WTC11 (cell line): ENCODE results near the gene KCNJ13. TPM values are rescaled to one million over a fixed set of nuclear protein-coding genes. Genes with fewer than 3 reads are reported as not detected.
A peak's percentile ranks its signal among the peaks of the same experiment; 100 is the strongest.

Source experiments
- ATAC-seq: fragments of 200-7000 bp; cut with Tn5 transposase; 2 replicates; pipeline ENCODE4 v1.10.0; 2021; ENCODE audit warnings: mild to moderate bottlenecking, moderate library complexity
- CTCF ChIA-PET: fragments of 300-600 bp; sonication (Branson Sonifier 250); formaldehyde crosslinking; loops from one replicate; lab custom pipeline; 2021; ENCODE audit warnings: antibody characterized with exemption; lab: Charles Lee
- POLR2A ChIA-PET: fragments of 350-600 bp; sonication (Branson Sonifier 250); formaldehyde crosslinking; loops from one replicate; lab custom pipeline; 2021; ENCODE audit warnings: antibody characterized with exemption; lab: Charles Lee
- DNase-seq: peaks from one replicate; pipeline ENCODE4 v3.0.0; 2021; ENCODE audit warnings: low spot score
- H3K27ac Mint-ChIP-seq: 2 replicates; pipeline ENCODE4 v1.8.0; 2021; ENCODE audit warnings: mixed read lengths
- H3K27me3 Mint-ChIP-seq: 2 replicates; pipeline ENCODE4 v1.8.0; 2021; ENCODE audit warnings: low read depth, mild to moderate bottlenecking, moderate library complexity, mixed read lengths
- H3K36me3 Mint-ChIP-seq: 2 replicates; pipeline ENCODE4 v1.8.0; 2021; ENCODE audit warnings: mixed read lengths
- H3K4me1 Mint-ChIP-seq: 2 replicates; pipeline ENCODE4 v1.8.0; 2022; ENCODE audit warnings: mixed read lengths
- H3K4me3 Mint-ChIP-seq: 2 replicates; pipeline ENCODE4 v1.8.0; 2021; ENCODE audit warnings: mild to moderate bottlenecking, moderate library complexity, mixed read lengths
- H3K9me3 Mint-ChIP-seq: 2 replicates; pipeline ENCODE4 v1.8.0; 2021; ENCODE audit warnings: mixed read lengths
- ATF1 ChIP-seq: sonication (generic); formaldehyde crosslinking; IDR thresholded peaks from 2 replicates; pipeline ENCODE4 v1.8.1; 2023; ENCODE audit warnings: mild to moderate bottlenecking, moderate library complexity, missing genetic modification reagents
- CBFB ChIP-seq: sonication (generic); formaldehyde crosslinking; IDR thresholded peaks from 2 replicates; pipeline ENCODE4 v1.8.1; 2022; ENCODE audit warnings: mild to moderate bottlenecking, low read depth, missing genetic modification reagents
- CTCF ChIP-seq: fragments of 200-600 bp; IDR thresholded peaks from 2 replicates; pipeline ENCODE4 v1.8.0; 2022; ENCODE audit warnings: antibody characterized with exemption
- ETV6 ChIP-seq: sonication (generic); formaldehyde crosslinking; IDR thresholded peaks from 2 replicates; pipeline ENCODE4 v1.8.1; 2022; ENCODE audit warnings: mild to moderate bottlenecking, missing genetic modification reagents
- FOXJ3 ChIP-seq: sonication (generic); formaldehyde crosslinking; IDR thresholded peaks from 2 replicates; pipeline ENCODE4 v1.9.0; 2021; ENCODE audit warnings: missing genetic modification reagents, mild to moderate bottlenecking, borderline replicate concordance
- IRF2 ChIP-seq: sonication (generic); formaldehyde crosslinking; IDR thresholded peaks from 2 replicates; pipeline ENCODE4 v1.8.0; 2022; ENCODE audit warnings: low read depth, missing genetic modification reagents, borderline replicate concordance
- JUN ChIP-seq: sonication (generic); formaldehyde crosslinking; IDR thresholded peaks from 2 replicates; pipeline ENCODE4 v1.8.0; 2023; ENCODE audit warnings: mild to moderate bottlenecking, missing genetic modification reagents
- MYBL2 ChIP-seq: sonication (generic); formaldehyde crosslinking; IDR thresholded peaks from 2 replicates; pipeline ENCODE4 v1.8.1; 2023; ENCODE audit warnings: mild to moderate bottlenecking, moderate library complexity, missing genetic modification reagents
- NFATC4 ChIP-seq: fragments of 250-450 bp; sonication (Bioruptor Pico); IDR thresholded peaks from 2 replicates; pipeline ENCODE4 v1.9.0; 2021; ENCODE audit warnings: mild to moderate bottlenecking
- NFYB ChIP-seq: sonication (generic); formaldehyde crosslinking; conservative IDR thresholded peaks from 2 replicates; pipeline ENCODE4 v1.8.0; 2022; ENCODE audit warnings: low read depth, missing genetic modification reagents
- NR2C2 ChIP-seq: sonication (generic); formaldehyde crosslinking; IDR thresholded peaks from 2 replicates; pipeline ENCODE4 v1.8.0; 2022; ENCODE audit warnings: mild to moderate bottlenecking, missing genetic modification reagents
- NR3C1 ChIP-seq: sonication (generic); formaldehyde crosslinking; conservative IDR thresholded peaks from 2 replicates; pipeline ENCODE4 v1.8.1; 2023; ENCODE audit warnings: low read depth, mild to moderate bottlenecking, missing genetic modification reagents
- SMAD4 ChIP-seq: sonication (generic); formaldehyde crosslinking; IDR thresholded peaks from 2 replicates; pipeline ENCODE4 v1.8.0; 2022; ENCODE audit warnings: mild to moderate bottlenecking, missing genetic modification reagents
- SOX15 ChIP-seq: fragments of 250-450 bp; sonication (Bioruptor Pico); IDR thresholded peaks from 2 replicates; pipeline ENCODE4 v1.9.0; 2021; ENCODE audit warnings: mild to moderate bottlenecking
- ZNF263 ChIP-seq: sonication (generic); formaldehyde crosslinking; IDR thresholded peaks from 2 replicates; pipeline ENCODE4 v1.8.1; 2022; ENCODE audit warnings: low read depth, mild to moderate bottlenecking, moderate library complexity, missing genetic modification reagents
- ZNF416 ChIP-seq: fragments of 250-450 bp; sonication (Bioruptor Pico); IDR thresholded peaks from 2 replicates; pipeline ENCODE4 v1.9.0; 2021; ENCODE audit warnings: mild to moderate bottlenecking, inconsistent platforms
- ZNF423 ChIP-seq: fragments of 250-450 bp; sonication (Bioruptor Pico); IDR thresholded peaks from 2 replicates; pipeline ENCODE4 v2.1.2; 2022; ENCODE audit warnings: mild to moderate bottlenecking, moderate library complexity
- ZNF532 ChIP-seq: fragments of 250-450 bp; sonication (Bioruptor Pico); IDR thresholded peaks from 2 replicates; pipeline ENCODE4 v1.9.0; 2021; ENCODE audit warnings: mild to moderate bottlenecking, borderline replicate concordance
- total RNA-seq: library from RNA; stranded (reverse); gene quantifications from 3 replicates; pipeline ENCODE4 v1.2.3, GENCODE V29; 2021
- TF ChIP-seq, protein P1 (sequence below): sonication (generic); formaldehyde crosslinking; IDR thresholded peaks from 2 replicates; pipeline ENCODE4 v1.8.0; 2022; ENCODE audit warnings: mild to moderate bottlenecking, missing genetic modification reagents
- TF ChIP-seq, protein P2 (sequence below): sonication (generic); formaldehyde crosslinking; IDR thresholded peaks from 2 replicates; pipeline ENCODE4 v1.8.1; 2022; ENCODE audit warnings: mild to moderate bottlenecking, moderate library complexity, missing genetic modification reagents
- TF ChIP-seq, protein P3 (sequence below): sonication (generic); formaldehyde crosslinking; IDR thresholded peaks from 2 replicates; pipeline ENCODE4 v1.8.1; 2022; ENCODE audit warnings: missing genetic modification reagents, borderline replicate concordance

KCNJ13 gene
- total RNA-seq, 1 experiment from 2014 or later: not detected

DNA sequence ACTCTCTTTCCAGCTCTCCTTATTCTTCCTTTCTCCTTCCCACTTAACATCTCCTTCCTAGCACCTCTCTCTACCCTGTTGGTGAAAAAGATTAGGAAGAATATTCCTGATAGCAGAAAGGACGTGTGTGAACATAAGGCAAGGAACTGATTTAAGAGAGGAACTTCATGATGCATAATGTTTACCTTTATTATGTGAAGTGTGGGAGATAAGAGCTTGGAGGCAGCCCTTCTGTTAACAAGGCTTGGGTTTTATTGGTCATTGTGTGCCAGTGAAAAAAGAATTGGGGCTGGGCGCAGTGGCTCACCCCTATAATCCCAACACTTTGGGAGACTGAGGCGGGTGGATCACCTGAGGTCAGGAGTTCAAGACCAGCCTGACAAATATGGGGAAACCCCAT is 34.4 kb downstream of the KCNJ13 start:
- no peak for ATAC-seq
- Mint-ChIP-seq H3K4me1 (peaks cover 7% of the 10 kb centered on the region), H3K9me3 (no peaks in the 10 kb centered on the region), H3K4me3 (no peak overlapping the region), H3K36me3 (peaks cover 4% of the 10 kb centered on the region), H3K27me3 (no peaks in the 10 kb centered on the region), H3K27ac (peak overlapping the region; percentile 37; the same call in 1 of the 2 replicates)
- TF ChIP-seq ATF1 (CRISPR knock-in tag) (no peak), CTCF (no peak), FOXJ3 (CRISPR knock-in tag) (no peak), ZNF416 (CRISPR knock-in tag) (no peak), ZNF423 (CRISPR knock-in tag) (no peak), ZNF263 (CRISPR knock-in tag) (no peak), NR3C1 (CRISPR knock-in tag) (no peak), ETV6 (CRISPR knock-in tag) (no peak)
- TF ChIP-seq, protein P1, sequence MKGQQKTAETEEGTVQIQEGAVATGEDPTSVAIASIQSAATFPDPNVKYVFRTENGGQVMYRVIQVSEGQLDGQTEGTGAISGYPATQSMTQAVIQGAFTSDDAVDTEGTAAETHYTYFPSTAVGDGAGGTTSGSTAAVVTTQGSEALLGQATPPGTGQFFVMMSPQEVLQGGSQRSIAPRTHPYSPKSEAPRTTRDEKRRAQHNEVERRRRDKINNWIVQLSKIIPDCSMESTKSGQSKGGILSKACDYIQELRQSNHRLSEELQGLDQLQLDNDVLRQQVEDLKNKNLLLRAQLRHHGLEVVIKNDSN (CRISPR knock-in tag): no peak
- ChIA-PET POLR2A (no interaction called here), CTCF (no interaction called here)
- DNase-seq: no peak

DNA sequence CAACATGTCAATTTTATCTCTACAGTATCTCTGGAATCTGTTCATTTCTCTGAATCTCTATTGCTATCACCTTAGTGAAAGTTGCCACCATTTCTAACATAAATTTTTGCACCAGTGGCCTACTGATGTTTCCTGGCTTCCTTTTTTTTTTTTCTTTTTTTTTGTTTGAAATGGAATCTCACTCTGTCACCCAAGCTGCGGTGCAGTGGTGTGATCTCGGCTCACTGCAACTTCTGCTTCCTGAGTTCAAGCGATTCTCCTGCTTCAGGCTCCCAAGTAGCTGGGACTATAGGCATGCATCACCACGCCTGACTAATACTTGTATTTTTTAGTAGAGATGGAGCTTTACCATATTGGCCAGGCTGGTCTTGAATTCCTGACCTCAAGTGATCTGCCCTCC is 35.1 kb downstream of the KCNJ13 start:
- H3K4me1 Mint-ChIP-seq: peaks cover 7% of the 10 kb centered on the region
- H3K27ac Mint-ChIP-seq: peak overlapping the region; percentile 37; the same call in 1 of the 2 replicates
- no peaks in the 10 kb centered on the region for H3K9me3 Mint-ChIP-seq
- no peak for TF ChIP-seq ZNF532 (CRISPR knock-in tag)
- TF ChIP-seq, protein P2, sequence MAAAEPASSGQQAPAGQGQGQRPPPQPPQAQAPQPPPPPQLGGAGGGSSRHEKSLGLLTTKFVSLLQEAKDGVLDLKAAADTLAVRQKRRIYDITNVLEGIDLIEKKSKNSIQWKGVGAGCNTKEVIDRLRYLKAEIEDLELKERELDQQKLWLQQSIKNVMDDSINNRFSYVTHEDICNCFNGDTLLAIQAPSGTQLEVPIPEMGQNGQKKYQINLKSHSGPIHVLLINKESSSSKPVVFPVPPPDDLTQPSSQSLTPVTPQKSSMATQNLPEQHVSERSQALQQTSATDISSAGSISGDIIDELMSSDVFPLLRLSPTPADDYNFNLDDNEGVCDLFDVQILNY: no peak
- TF ChIP-seq JUN (CRISPR knock-in tag): no peak
- no peak for TF ChIP-seq NFYB (CRISPR knock-in tag)
- no peak for TF ChIP-seq CBFB (CRISPR knock-in tag)
- TF ChIP-seq, protein P3, sequence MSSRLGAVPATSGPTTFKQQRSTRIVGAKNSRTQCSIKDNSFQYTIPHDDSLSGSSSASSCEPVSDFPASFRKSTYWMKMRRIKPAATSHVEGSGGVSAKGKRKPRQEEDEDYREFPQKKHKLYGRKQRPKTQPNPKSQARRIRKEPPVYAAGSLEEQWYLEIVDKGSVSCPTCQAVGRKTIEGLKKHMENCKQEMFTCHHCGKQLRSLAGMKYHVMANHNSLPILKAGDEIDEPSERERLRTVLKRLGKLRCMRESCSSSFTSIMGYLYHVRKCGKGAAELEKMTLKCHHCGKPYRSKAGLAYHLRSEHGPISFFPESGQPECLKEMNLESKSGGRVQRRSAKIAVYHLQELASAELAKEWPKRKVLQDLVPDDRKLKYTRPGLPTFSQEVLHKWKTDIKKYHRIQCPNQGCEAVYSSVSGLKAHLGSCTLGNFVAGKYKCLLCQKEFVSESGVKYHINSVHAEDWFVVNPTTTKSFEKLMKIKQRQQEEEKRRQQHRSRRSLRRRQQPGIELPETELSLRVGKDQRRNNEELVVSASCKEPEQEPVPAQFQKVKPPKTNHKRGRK: no peak
- TF ChIP-seq SMAD4 (CRISPR knock-in tag): no peak
- TF ChIP-seq SOX15 (CRISPR knock-in tag): no peak
- TF ChIP-seq NFATC4 (CRISPR knock-in tag): no peak
- TF ChIP-seq NR2C2 (CRISPR knock-in tag): no peak
- TF ChIP-seq MYBL2: no peak
- no peak for TF ChIP-seq IRF2 (CRISPR knock-in tag)
- ATAC-seq (no peak), DNase-seq (no peak)
- H3K36me3 Mint-ChIP-seq: peaks cover 4% of the 10 kb centered on the region
- no peaks in the 10 kb centered on the region for H3K27me3 Mint-ChIP-seq
- CTCF ChIA-PET: no interaction called here
- H3K4me3 Mint-ChIP-seq: no peak overlapping the region
- POLR2A ChIA-PET: no interaction called here
